Measurements from ENCODE around the gene UBE2D2. TPM values are rescaled to one million over a fixed set of nuclear protein-coding genes. Genes with fewer than 3 reads are reported as not detected.

The UBE2D2 gene
- total RNA-seq, 1 donor from 2014 or later = 166 TPM

DNA sequence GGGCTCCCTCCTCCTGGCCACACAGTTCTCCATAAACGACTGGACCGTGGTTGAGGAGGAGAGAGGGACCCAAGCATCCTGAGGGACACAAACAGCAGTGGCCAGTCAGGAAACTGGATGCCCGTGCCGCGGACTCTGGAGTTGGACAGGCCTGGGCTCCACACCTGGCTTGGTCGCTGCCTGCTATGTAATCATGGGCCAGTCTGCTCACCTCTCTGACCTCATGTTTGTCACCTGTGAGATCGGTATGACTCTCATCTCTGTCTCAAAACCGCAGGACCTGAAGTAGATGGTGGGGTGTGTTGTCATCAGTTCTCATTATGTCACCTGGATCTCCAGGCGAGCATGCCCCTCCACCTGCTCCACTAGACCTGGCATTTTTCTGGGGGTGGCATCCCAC is 101.5 kb downstream of the UBE2D2 start:
- H3K27me3 Mint-ChIP-seq (ENCODE audit: low read depth) = no peaks in the 10 kb centered on the region
- H3K27ac Mint-ChIP-seq (ENCODE audit: unreplicated experiment) = no peak overlapping the region
- DNase-seq (ENCODE audit: low read depth, low spot score) = no peak
- peaks cover 32% of the 10 kb centered on the region for H3K4me1 Mint-ChIP-seq
- TF ChIP-seq, protein P1, sequence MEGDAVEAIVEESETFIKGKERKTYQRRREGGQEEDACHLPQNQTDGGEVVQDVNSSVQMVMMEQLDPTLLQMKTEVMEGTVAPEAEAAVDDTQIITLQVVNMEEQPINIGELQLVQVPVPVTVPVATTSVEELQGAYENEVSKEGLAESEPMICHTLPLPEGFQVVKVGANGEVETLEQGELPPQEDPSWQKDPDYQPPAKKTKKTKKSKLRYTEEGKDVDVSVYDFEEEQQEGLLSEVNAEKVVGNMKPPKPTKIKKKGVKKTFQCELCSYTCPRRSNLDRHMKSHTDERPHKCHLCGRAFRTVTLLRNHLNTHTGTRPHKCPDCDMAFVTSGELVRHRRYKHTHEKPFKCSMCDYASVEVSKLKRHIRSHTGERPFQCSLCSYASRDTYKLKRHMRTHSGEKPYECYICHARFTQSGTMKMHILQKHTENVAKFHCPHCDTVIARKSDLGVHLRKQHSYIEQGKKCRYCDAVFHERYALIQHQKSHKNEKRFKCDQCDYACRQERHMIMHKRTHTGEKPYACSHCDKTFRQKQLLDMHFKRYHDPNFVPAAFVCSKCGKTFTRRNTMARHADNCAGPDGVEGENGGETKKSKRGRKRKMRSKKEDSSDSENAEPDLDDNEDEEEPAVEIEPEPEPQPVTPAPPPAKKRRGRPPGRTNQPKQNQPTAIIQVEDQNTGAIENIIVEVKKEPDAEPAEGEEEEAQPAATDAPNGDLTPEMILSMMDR (conservative IDR thresholded peaks at IDR 0.05) = no peak
- no peaks in the 10 kb centered on the region for H3K36me3 Mint-ChIP-seq (ENCODE audit: low read depth)
- H3K4me3 Mint-ChIP-seq = no peak overlapping the region
- H3K9me3 Mint-ChIP-seq = no peaks in the 10 kb centered on the region

DNA sequence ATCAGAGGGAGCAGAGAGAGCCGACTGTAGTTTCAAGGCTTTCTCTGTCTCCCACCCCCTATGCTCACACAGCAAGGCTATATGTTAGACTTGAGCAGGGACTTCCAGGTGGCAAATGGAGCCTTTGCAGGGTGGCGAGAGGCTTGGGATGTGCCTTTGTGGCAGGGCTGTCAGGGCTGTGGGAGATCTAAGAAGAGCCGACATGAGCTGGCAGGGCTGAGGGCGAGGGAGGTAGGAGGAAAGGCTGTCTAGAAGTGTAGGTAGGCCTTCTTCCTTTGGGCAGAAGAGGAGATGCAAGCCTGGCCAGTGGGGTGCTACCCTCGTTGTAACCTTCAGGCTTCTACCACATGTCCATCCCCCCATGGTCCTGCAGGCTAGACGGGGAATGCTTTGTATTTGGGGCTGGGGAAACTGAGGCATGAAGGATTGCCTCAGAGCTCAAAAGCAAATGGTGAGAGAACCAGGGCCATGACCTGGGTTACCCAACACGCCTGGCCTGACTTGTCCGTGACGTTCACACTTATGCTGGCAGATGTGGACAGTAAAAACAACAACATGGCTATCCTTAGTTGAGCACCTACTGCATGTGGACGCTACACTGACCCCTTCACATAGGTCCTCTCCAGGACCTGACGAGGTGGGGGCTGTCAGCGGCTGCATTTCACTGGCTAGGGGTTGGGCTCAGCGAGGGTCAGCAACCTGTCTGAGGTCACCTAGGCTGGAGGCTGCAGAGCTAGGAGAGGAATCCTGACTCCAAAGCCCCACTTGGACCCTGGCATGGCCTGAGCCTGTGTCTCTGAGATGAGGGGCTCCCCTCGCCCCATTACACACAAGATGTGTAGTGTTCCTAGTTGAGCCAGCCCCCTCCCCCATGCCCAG is 102.3 kb downstream of the UBE2D2 start:
- no peaks in the 10 kb centered on the region for H3K27me3 Mint-ChIP-seq (ENCODE audit: low read depth)
- H3K4me1 Mint-ChIP-seq = peaks cover 26% of the 10 kb centered on the region
- H3K9me3 Mint-ChIP-seq = no peaks in the 10 kb centered on the region
- no peak overlapping the region for H3K27ac Mint-ChIP-seq (ENCODE audit: unreplicated experiment)
- TF ChIP-seq, protein P1 (conservative IDR thresholded peaks at IDR 0.05) = no peak
- no peak for DNase-seq (ENCODE audit: low read depth, low spot score)
- H3K4me3 Mint-ChIP-seq = no peak overlapping the region
- no peaks in the 10 kb centered on the region for H3K36me3 Mint-ChIP-seq (ENCODE audit: low read depth)

DNA sequence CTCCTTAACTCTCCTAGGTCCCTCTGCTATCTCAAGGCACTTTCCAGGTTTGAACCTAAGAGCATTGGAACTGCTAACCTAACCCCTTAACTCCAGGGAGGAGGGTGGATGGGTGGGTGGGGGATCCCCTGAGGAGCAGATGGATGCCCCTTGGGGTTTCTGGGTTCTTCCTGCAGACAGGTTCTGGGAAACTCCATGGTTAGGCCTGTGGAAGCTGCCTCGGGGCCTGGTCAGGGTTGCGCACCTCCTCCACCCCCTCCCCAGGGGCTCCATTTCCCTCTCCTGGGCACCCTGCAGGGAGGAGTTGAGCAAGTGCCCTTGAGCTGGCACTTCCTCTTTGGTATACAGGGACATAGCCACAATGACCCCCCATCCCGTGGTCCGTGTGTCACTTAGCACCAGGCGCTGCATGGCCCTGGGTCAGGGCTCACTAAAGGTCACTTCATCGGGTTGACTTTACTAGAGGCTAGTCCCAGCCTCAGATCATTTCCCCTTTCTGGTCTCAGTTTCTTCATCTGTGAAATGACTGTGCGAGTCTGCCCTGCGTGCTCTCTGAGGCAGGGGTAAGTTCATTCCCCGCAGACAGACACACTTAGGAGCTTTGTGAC is 103.1 kb downstream of the UBE2D2 start:
- Mint-ChIP-seq H3K27me3 (ENCODE audit: low read depth) (no peaks in the 10 kb centered on the region), H3K4me1 (peaks cover 23% of the 10 kb centered on the region), H3K27ac (ENCODE audit: unreplicated experiment) (no peak overlapping the region), H3K9me3 (no peaks in the 10 kb centered on the region), H3K36me3 (ENCODE audit: low read depth) (no peaks in the 10 kb centered on the region), H3K4me3 (no peak overlapping the region)
- TF ChIP-seq, protein P1 (conservative IDR thresholded peaks at IDR 0.05) = no peak
- DNase-seq (ENCODE audit: low read depth, low spot score) = no peak

DNA sequence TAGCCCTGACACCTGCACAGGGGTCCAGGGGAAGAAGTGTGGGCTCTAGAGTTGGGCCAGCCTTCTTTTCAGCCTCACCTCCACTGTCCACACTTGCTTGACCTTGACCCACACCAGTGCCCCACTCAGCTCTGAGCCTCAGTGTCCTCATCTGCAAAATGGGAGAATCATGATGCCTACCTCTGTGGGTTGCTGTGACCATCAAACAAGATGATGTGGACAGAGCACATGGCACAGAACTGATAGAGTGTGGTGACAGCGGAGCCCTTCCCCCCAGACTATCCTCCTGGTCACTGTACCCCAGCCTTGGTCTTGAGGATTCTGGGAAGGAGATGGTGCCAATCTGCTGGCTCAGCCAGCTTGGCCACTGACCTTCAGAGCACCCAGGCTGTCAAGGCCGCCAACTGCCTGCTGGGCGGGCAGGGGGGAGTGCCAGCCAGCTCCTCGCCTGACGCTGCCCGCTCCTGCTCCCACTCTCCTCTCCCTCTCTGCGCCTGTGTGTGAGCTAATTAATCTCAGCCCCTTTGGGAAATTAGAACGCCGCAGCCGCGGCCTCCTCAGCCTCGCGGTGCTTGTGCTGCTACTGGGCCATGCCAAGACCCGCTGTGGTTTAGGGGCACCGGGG is 103.7 kb downstream of the UBE2D2 start:
- TF ChIP-seq, protein P1 (conservative IDR thresholded peaks at IDR 0.05) = no peak
- no peaks in the 10 kb centered on the region for H3K9me3 Mint-ChIP-seq
- no peak for DNase-seq (ENCODE audit: low read depth, low spot score)
- H3K4me1 Mint-ChIP-seq = peaks cover 27% of the 10 kb centered on the region
- H3K4me3 Mint-ChIP-seq = no peak overlapping the region
- no peaks in the 10 kb centered on the region for H3K36me3 Mint-ChIP-seq (ENCODE audit: low read depth)
- no peak overlapping the region for H3K27ac Mint-ChIP-seq (ENCODE audit: unreplicated experiment)
- H3K27me3 Mint-ChIP-seq (ENCODE audit: low read depth) = no peaks in the 10 kb centered on the region

DNA sequence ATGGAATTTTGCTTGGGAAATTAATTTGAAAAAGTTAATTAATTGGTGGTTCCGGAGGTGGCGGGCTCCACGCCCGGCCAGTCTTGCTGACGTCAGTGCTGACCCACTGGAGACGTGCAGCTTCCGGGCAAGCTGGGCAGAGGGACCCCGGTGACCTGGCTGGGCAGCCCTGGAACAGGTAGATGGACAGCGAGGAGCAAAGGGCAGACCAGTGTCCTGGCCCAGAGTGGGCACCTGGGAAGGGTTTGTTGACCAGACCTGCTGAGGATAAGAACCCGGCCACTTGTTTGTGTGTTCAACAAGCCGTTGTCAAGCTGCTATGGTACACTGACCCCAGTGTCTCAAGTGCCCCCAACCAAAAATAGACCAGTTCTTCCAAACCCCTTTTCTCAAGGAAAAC is 104.5 kb downstream of the UBE2D2 start:
- Mint-ChIP-seq H3K36me3 (ENCODE audit: low read depth) (no peaks in the 10 kb centered on the region), H3K4me1 (peaks cover 30% of the 10 kb centered on the region), H3K4me3 (no peak overlapping the region), H3K9me3 (no peaks in the 10 kb centered on the region), H3K27ac (ENCODE audit: unreplicated experiment) (no peak overlapping the region), H3K27me3 (ENCODE audit: low read depth) (no peaks in the 10 kb centered on the region)
- TF ChIP-seq, protein P1 (conservative IDR thresholded peaks at IDR 0.05) = no peak
- DNase-seq (ENCODE audit: low read depth, low spot score) = no peak

Measured in neural crest cell (in vitro differentiated cells).